ENCODE data around the gene MSI2.

Gene MSI2

GRCh38 chr17:57665696-57666095 is 409.4 kb downstream of the MSI2 start:
- no peak for DNase-seq (ENCODE audit: low spot score)

- no peak for DNase-seq (ENCODE audit: low spot score)
These were observed 410.0 kb downstream of the MSI2 start for GRCh38 chr17:57666201-57666870.

GRCh38 chr17:57666946-57667345 is 410.6 kb downstream of the MSI2 start:
- no peak for DNase-seq (ENCODE audit: low spot score)

- DNase-seq (ENCODE audit: low spot score) = no peak
These were observed 411.2 kb downstream of the MSI2 start for GRCh38 chr17:57667461-57667923.

- peak; percentile 8 for DNase-seq (ENCODE audit: low spot score)
These were observed 412.0 kb downstream of the MSI2 start for GRCh38 chr17:57668332-57668731.

- DNase-seq (ENCODE audit: low spot score) = peak; percentile 25
These were observed 413.6 kb downstream of the MSI2 start for GRCh38 chr17:57669671-57670529.

GRCh38 chr17:57670769-57671569 is 414.6 kb downstream of the MSI2 start:
- DNase-seq (ENCODE audit: low spot score) = peak; percentile 21

GRCh38 chr17:57671667-57672632 is 415.6 kb downstream of the MSI2 start:
- DNase-seq (ENCODE audit: low spot score) = peak; percentile 95

- peak; percentile 21 for DNase-seq (ENCODE audit: low spot score)
These were observed 416.6 kb downstream of the MSI2 start for GRCh38 chr17:57672971-57673370.

- peak; percentile 30 for DNase-seq (ENCODE audit: low spot score)
These were observed 418.6 kb downstream of the MSI2 start for GRCh38 chr17:57674894-57675293.

- peak; percentile 43 for DNase-seq (ENCODE audit: low spot score)
These were observed 419.4 kb downstream of the MSI2 start for GRCh38 chr17:57675427-57676387.

GRCh38 chr17:57676543-57676942 is 420.2 kb downstream of the MSI2 start:
- peak; percentile 31 for DNase-seq (ENCODE audit: low spot score)

GRCh38 chr17:57677301-57677700 is 421.0 kb downstream of the MSI2 start:
- DNase-seq (ENCODE audit: low spot score) = peak; percentile 55

GRCh38 chr17:57677858-57678257 is 421.5 kb downstream of the MSI2 start:
- peak; percentile 22 for DNase-seq (ENCODE audit: low spot score)

- DNase-seq (ENCODE audit: low spot score) = peak; percentile 28
These were observed 422.1 kb downstream of the MSI2 start for GRCh38 chr17:57678393-57678792.

- DNase-seq (ENCODE audit: low spot score) = peak; percentile 16
These were observed 423.0 kb downstream of the MSI2 start for GRCh38 chr17:57679356-57679755.

GRCh38 chr17:57679906-57680695 is 423.8 kb downstream of the MSI2 start:
- DNase-seq (ENCODE audit: low spot score) = peak; percentile 15

GRCh38 chr17:57682701-57683100 is 426.4 kb downstream of the MSI2 start:
- peak; percentile 21 for DNase-seq (ENCODE audit: low spot score)
